Osteoblast (primary cell): ENCODE measurements around the gene ABCF3. TPM values are rescaled to one million over a fixed set of nuclear protein-coding genes. Genes with fewer than 3 reads are reported as not detected.

Source experiments
- DNase-seq: peaks from one replicate; pipeline ENCODE4 v3.0.0; 2011; ENCODE audit warnings: low spot score, mixed read lengths; ENCODE audit not compliant: insufficient read length; ENCODE audit errors: missing footprints
- H2AFZ ChIP-seq: 2 replicates; pipeline ENCODE4 v1.6.0; 2011; ENCODE audit warnings: mild to moderate bottlenecking, low read length
- H3K27ac ChIP-seq: 2 replicates; pipeline ENCODE4 v1.5.1; 2011; ENCODE audit warnings: mild to moderate bottlenecking, low read depth, low read length, moderate library complexity
- H3K27me3 ChIP-seq: 2 replicates; pipeline ENCODE4 v1.6.0; 2012; ENCODE audit warnings: mild to moderate bottlenecking, control low read depth, inconsistent platforms, low read length, moderate library complexity; ENCODE audit not compliant: insufficient read depth
- H3K36me3 ChIP-seq: 2 replicates; pipeline ENCODE4 v1.5.1; 2011; ENCODE audit warnings: mild to moderate bottlenecking, low read length, control low read depth, moderate library complexity; ENCODE audit not compliant: insufficient read depth
- H3K4me1 ChIP-seq: 2 replicates; pipeline ENCODE4 v1.5.1; 2011; ENCODE audit warnings: mild to moderate bottlenecking, low read length, control low read depth, moderate library complexity; ENCODE audit not compliant: insufficient read depth
- H3K4me2 ChIP-seq: 2 replicates; pipeline ENCODE4 v1.6.0; 2011; ENCODE audit warnings: mild to moderate bottlenecking, low read length; ENCODE audit not compliant: insufficient read depth
- H3K4me3 ChIP-seq: fragments of 200-600 bp; sonication (generic); 3 replicates; pipeline ENCODE4 v1.5.1; 2012; ENCODE audit warnings: mild to moderate bottlenecking, low read length, inconsistent platforms; ENCODE audit not compliant: insufficient read depth
- H3K79me2 ChIP-seq: 2 replicates; pipeline ENCODE4 v1.6.0; 2012; ENCODE audit warnings: mild to moderate bottlenecking, low read length, control low read depth, inconsistent platforms; ENCODE audit not compliant: insufficient read depth
- H3K9me3 ChIP-seq: 2 replicates; pipeline ENCODE4 v1.5.1; 2011; ENCODE audit warnings: low read depth, low read length, control low read depth
- H4K20me1 ChIP-seq: 2 replicates; pipeline ENCODE4 v1.6.0; 2012; ENCODE audit warnings: mild to moderate bottlenecking, low read length, control low read depth; ENCODE audit not compliant: insufficient read depth
- CTCF ChIP-seq: IDR thresholded peaks from 2 replicates; pipeline ENCODE4 v1.5.1; 2011; ENCODE audit warnings: mild to moderate bottlenecking, low read depth, low read length, moderate library complexity; ENCODE audit errors: extremely low read depth
- total RNA-seq: library from RNA; depleted of rRNA; stranded (reverse); fragments of >200 nt; gene quantifications from 2 replicates; pipeline ENCODE4 v1.2.3, GENCODE V29; 2012

ABCF3 gene
- total RNA-seq, 1 donor, result 46.7 TPM

GRCh38 chr3:184183679-184184078 lies 2.3 kb upstream of the ABCF3 start:
- peaks cover 83% of the 10 kb centered on the region for H3K36me3 ChIP-seq
- no peaks in the 10 kb centered on the region for H3K27me3 ChIP-seq
- peaks cover 72% of the 10 kb centered on the region for H3K79me2 ChIP-seq
- H3K4me1 ChIP-seq, result peaks cover 29% of the 10 kb centered on the region
- TF ChIP-seq CTCF, result no peak
- no peak overlapping the region for H3K27ac ChIP-seq
- peaks cover 56% of the 10 kb centered on the region for H4K20me1 ChIP-seq
- no peaks in the 10 kb centered on the region for H3K9me3 ChIP-seq
- DNase-seq, result no peak
- H3K4me3 ChIP-seq, result no peak overlapping the region
- no peak overlapping the region for H3K4me2 ChIP-seq
- H2AFZ ChIP-seq, result no peak overlapping the region

DNA sequence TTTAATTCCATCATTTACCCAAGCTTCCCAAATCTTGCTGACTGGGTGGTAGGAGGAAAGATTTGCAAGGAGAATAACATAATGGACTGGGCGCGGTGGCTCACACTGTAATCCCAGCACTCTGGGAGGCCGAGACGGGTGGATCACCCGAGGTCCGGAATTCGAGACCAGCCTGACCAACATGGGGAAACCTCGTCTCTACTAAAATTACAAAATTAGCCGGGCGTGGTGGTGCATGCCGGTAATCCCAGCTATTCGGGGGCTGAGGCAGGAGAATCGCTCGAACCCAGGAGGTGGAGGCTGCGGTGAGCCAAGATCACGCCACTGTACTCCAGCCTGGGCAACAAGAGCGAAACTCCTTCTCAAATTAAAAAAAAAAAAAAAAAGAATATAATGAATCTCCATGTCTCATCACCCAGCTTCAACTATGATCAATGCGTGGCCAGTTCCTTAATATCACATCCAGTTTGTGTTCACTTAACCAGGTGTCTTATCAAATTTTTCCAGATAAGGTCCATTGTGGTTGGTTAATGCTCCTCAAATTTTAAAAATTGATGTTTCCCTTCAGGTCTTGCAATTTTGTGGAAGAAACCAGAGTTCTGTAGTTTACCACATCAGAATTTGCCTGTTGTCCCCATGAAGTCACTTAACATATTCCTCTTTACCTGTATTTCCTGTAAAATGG lies 1.3 kb upstream of the ABCF3 start:
- H3K9me3 ChIP-seq, result no peaks in the 10 kb centered on the region
- peaks cover 27% of the 10 kb centered on the region for H3K4me1 ChIP-seq
- TF ChIP-seq CTCF, result no peak
- DNase-seq, result no peak
- H4K20me1 ChIP-seq, result peaks cover 51% of the 10 kb centered on the region
- H3K27ac ChIP-seq, result peak overlapping the region; percentile 82
- peak overlapping the region; percentile 73 for H3K4me2 ChIP-seq
- H3K4me3 ChIP-seq, result no peak overlapping the region
- H3K36me3 ChIP-seq, result peaks cover 83% of the 10 kb centered on the region
- no peak overlapping the region for H2AFZ ChIP-seq
- H3K27me3 ChIP-seq, result no peaks in the 10 kb centered on the region
- H3K79me2 ChIP-seq, result peaks cover 72% of the 10 kb centered on the region

DNA sequence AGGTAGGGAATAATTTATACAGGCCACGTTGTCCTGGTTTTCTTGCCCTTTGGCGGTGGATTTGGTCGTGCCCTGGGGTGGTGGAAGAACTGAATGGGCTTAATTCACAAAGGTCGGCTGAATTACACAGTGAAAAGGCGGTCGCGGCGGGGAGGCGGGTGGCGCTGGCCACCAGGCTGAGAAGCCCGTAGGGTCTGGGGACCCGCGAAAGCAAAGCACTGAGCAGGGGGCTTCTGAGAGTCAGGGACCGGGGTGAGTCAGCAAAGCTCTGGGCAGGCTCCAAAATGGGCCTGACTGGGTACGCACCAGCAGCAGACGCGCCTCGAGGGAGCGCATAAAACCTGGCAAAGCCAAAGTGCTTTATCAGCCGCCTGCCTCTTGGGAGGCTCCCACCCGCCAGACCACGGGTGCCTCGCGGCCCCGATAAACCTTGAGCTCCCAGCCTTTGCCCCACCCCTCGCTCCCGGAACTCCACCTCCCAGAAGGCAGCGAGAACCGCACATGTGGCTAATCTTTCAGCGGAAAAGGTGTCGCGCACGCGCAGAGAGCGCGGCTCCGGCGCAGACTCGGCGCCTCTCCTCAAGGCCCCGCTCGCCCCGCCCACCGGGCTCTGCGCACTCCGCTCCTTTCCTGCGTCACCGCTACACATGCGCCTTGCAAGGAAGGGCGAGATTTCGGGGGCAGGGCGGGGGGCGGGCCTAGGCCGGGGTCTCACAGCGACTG lies 377 bp upstream of the ABCF3 start:
- peak overlapping the region; percentile 81 for H3K4me2 ChIP-seq
- H3K27ac ChIP-seq, result peak overlapping the region; percentile 82
- H2AFZ ChIP-seq, result peak overlapping the region; percentile 48
- peak; percentile 99 for DNase-seq
- H3K27me3 ChIP-seq, result no peaks in the 10 kb centered on the region
- peaks cover 71% of the 10 kb centered on the region for H3K79me2 ChIP-seq
- peaks cover 83% of the 10 kb centered on the region for H3K36me3 ChIP-seq
- H3K4me1 ChIP-seq, result peaks cover 20% of the 10 kb centered on the region
- peak overlapping the region; percentile 87 for H3K4me3 ChIP-seq
- no peak for TF ChIP-seq CTCF
- H3K9me3 ChIP-seq, result no peaks in the 10 kb centered on the region
- peaks cover 43% of the 10 kb centered on the region for H4K20me1 ChIP-seq

- peak; percentile 72 for DNase-seq
- H3K79me2 ChIP-seq, result peaks cover 63% of the 10 kb centered on the region
These were observed 856 bp downstream of the ABCF3 start for GRCh38 chr3:184186902-184187207.

More at GRCh38 chr3:184186902-184187207, 856 bp downstream of the ABCF3 start:
- Histone ChIP-seq H3K4me2 (peak overlapping the region; percentile 81), H3K36me3 (peaks cover 83% of the 10 kb centered on the region), H4K20me1 (peaks cover 38% of the 10 kb centered on the region), H3K4me3 (peak overlapping the region; percentile 87), H2AFZ (no peak overlapping the region), H3K9me3 (no peaks in the 10 kb centered on the region), H3K27me3 (no peaks in the 10 kb centered on the region), H3K27ac (peak overlapping the region; percentile 82), H3K4me1 (peaks cover 20% of the 10 kb centered on the region)
- TF ChIP-seq CTCF, result no peak
